ENCODE results near the gene FOXP1.

- TF ChIP-seq CTCF (IDR thresholded peaks at IDR 0.05) (no peak), POLR2A (IDR thresholded peaks at IDR 0.05) (no peak)
These were observed 311.9 kb downstream of the FOXP1 start for GRCh38 chr3:71271596-71271995.
